ENCODE results near the gene ATP5PD.
"Not testable (repeated sequence)": the region's sequence is repeated elsewhere in the genome, so short reads cannot be mapped to it uniquely, and the experiment has no call there.

ATP5PD gene

GRCh38 chr17:75077496-75078283, 30.9 kb upstream of the ATP5PD start:
- DNase-seq (ENCODE audit: low spot score) = no peak
- ChIA-PET CTCF (interaction anchor here (1.2 to 1.5 kb wide), 2 partner anchors 14 to 28 kb away, joined by 4 to 7 read pairs; no protein-coding TSS in a partner anchor), POLR2A (ENCODE audit: low non-redundant PET) (interaction anchor here (0.5 kb wide), 1 partner anchor 10 kb away, joined by 3 read pairs; no protein-coding TSS in a partner anchor)
- no peak for TF ChIP-seq CTCF (conservative IDR thresholded peaks at IDR 0.05; ENCODE audit: low read depth)
- no peak overlapping the region for H3K27ac ChIP-seq

- H3K27ac ChIP-seq = no peak overlapping the region; the same call in 1 of the 2 replicates
- ChIA-PET CTCF (no interaction called here), POLR2A (ENCODE audit: low non-redundant PET) (no interaction called here)
- TF ChIP-seq CTCF (conservative IDR thresholded peaks at IDR 0.05; ENCODE audit: low read depth) = no peak
- no peak for DNase-seq (ENCODE audit: low spot score)
Measured at GRCh38 chr17:75077072-75077495, 30.3 kb upstream of the ATP5PD start.

- no peak for TF ChIP-seq CTCF (conservative IDR thresholded peaks at IDR 0.05; ENCODE audit: low read depth)
- H3K27ac ChIP-seq = peak overlapping the region; percentile 51
- no peak for DNase-seq (ENCODE audit: low spot score)
- CTCF ChIA-PET = interaction anchor here (0.6 to 1.0 kb wide), 4 partner anchors 25 to 141 kb away, joined by 3 to 8 read pairs (median 4); no protein-coding TSS in a partner anchor
- POLR2A ChIA-PET (ENCODE audit: low non-redundant PET) = interaction anchor here (0.6 kb wide), 1 partner anchor 11 kb away, joined by 4 read pairs; no protein-coding TSS in a partner anchor
Measured at GRCh38 chr17:75075597-75076336, 29.0 kb upstream of the ATP5PD start.

- ChIA-PET CTCF (interaction anchor here (1.3 to 1.9 kb wide), 2 partner anchors 31 to 40 kb away, joined by 4 to 9 read pairs; no protein-coding TSS in a partner anchor), POLR2A (ENCODE audit: low non-redundant PET) (no interaction called here)
- TF ChIP-seq CTCF (conservative IDR thresholded peaks at IDR 0.05; ENCODE audit: low read depth) = no peak
- H3K27ac ChIP-seq = peak overlapping the region; percentile 69
- DNase-seq (ENCODE audit: low spot score) = no peak
Measured at GRCh38 chr17:75074532-75074931, 27.8 kb upstream of the ATP5PD start.

GRCh38 chr17:75073618-75074047, 26.9 kb upstream of the ATP5PD start:
- no peak for DNase-seq (ENCODE audit: low spot score)
- CTCF ChIA-PET = interaction anchor here (0.7 to 1.9 kb wide), 4 partner anchors 11 to 115 kb away, joined by 3 to 9 read pairs (median 4); no protein-coding TSS in a partner anchor
- no peak for TF ChIP-seq CTCF (conservative IDR thresholded peaks at IDR 0.05; ENCODE audit: low read depth)
- peak overlapping the region; percentile 69 for H3K27ac ChIP-seq
- POLR2A ChIA-PET (ENCODE audit: low non-redundant PET) = no interaction called here

GRCh38 chr17:75072909-75073308, 26.1 kb upstream of the ATP5PD start:
- CTCF ChIA-PET = interaction anchor here (0.7 to 1.9 kb wide), 4 partner anchors 12 to 116 kb away, joined by 3 to 9 read pairs (median 4); no protein-coding TSS in a partner anchor
- POLR2A ChIA-PET (ENCODE audit: low non-redundant PET); DNase-seq (ENCODE audit: low spot score): not testable (repeated sequence)
- peak overlapping the region; percentile 69 for H3K27ac ChIP-seq

GRCh38 chr17:75071478-75072271, 24.9 kb upstream of the ATP5PD start:
- POLR2A ChIA-PET (ENCODE audit: low non-redundant PET); H3K27ac ChIP-seq; DNase-seq (ENCODE audit: low spot score): not testable (repeated sequence)
- CTCF ChIA-PET = interaction anchor here (0.5 to 4.0 kb wide), 7 partner anchors 13 to 347 kb away, joined by 3 to 40 read pairs (median 5); no protein-coding TSS in a partner anchor
